MM.1S (cell line): ENCODE results near the gene PLBD2.

Source experiments
- DNase-seq: peaks from one replicate; pipeline ENCODE4 v3.0.0-alpha.2; 2015
- H2AFZ ChIP-seq: fragments of 300-600 bp; sonication (generic); 2 replicates; pipeline ENCODE4 v1.6.0; 2016; ENCODE audit warnings: antibody characterized with exemption, low read length
- H3F3A ChIP-seq: fragments of 300-600 bp; sonication (generic); 2 replicates; pipeline ENCODE4 v1.6.1; 2016; ENCODE audit warnings: mild to moderate bottlenecking, antibody characterized with exemption, low read length, moderate library complexity, mixed read lengths; ENCODE audit not compliant: insufficient read depth
- H3K27ac ChIP-seq: fragments of 300-600 bp; sonication (generic); 2 replicates; pipeline ENCODE4 v1.5.1; 2016; ENCODE audit warnings: mild to moderate bottlenecking, low read length
- H3K27me3 ChIP-seq: fragments of 300-600 bp; sonication (generic); replicated peaks from 2 replicates; pipeline ENCODE4 v1.6.0; 2016; ENCODE audit warnings: low read length; ENCODE audit not compliant: insufficient read depth
- H3K36me3 ChIP-seq: fragments of 300-600 bp; sonication (generic); replicated peaks from 2 replicates; pipeline ENCODE4 v1.6.1; 2016; ENCODE audit warnings: mild to moderate bottlenecking, low read length, mixed read lengths; ENCODE audit not compliant: insufficient read depth
- H3K4me1 ChIP-seq: fragments of 300-600 bp; sonication (generic); 2 replicates; pipeline ENCODE4 v1.6.1; 2016; ENCODE audit warnings: low read length, mixed read lengths
- H3K4me2 ChIP-seq: fragments of 300-600 bp; sonication (generic); 2 replicates; pipeline ENCODE4 v1.6.0; 2016; ENCODE audit warnings: low read depth, low read length
- H3K4me3 ChIP-seq: fragments of 300-600 bp; sonication (generic); 2 replicates; pipeline ENCODE4 v1.5.1; 2016; ENCODE audit warnings: low read length, mixed read lengths
- H3K79me2 ChIP-seq: fragments of 300-600 bp; sonication (generic); 2 replicates; pipeline ENCODE4 v1.6.1; 2016; ENCODE audit warnings: mixed run types, low read length, mixed read lengths
- H3K9ac ChIP-seq: fragments of 300-600 bp; sonication (generic); 2 replicates; pipeline ENCODE4 v1.6.1; 2016; ENCODE audit warnings: low read length, mixed read lengths
- H3K9me2 ChIP-seq: fragments of 300-600 bp; sonication (generic); replicated peaks from 2 replicates; pipeline ENCODE4 v1.6.1; 2016; ENCODE audit warnings: mild to moderate bottlenecking, low read length, mixed read lengths; ENCODE audit not compliant: insufficient read depth
- H3K9me3 ChIP-seq: fragments of 300-600 bp; sonication (generic); replicated peaks from 2 replicates; pipeline ENCODE4 v1.6.1; 2016; ENCODE audit warnings: mild to moderate bottlenecking, low read length, mixed read lengths; ENCODE audit not compliant: insufficient read depth
- H4K20me1 ChIP-seq: fragments of 300-600 bp; sonication (generic); 2 replicates; pipeline ENCODE4 v1.6.1; 2016; ENCODE audit warnings: mild to moderate bottlenecking, low read length, moderate library complexity, mixed read lengths; ENCODE audit not compliant: insufficient read depth
- EZH2 ChIP-seq: fragments of 300-600 bp; sonication (generic); optimal IDR thresholded peaks from 2 replicates; pipeline ENCODE3; 2017; ENCODE audit warnings: low read depth, mild to moderate bottlenecking, antibody characterized with exemption, low read length, mixed read lengths
- EZH2phosphoT487 ChIP-seq: fragments of 300-600 bp; sonication (generic); IDR thresholded peaks from 2 replicates; pipeline ENCODE4 v1.6.1; 2018; ENCODE audit warnings: antibody characterized with exemption, low read length
- TF ChIP-seq, protein P1 (sequence below): fragments of 300-600 bp; sonication (generic); IDR thresholded peaks from 2 replicates; pipeline ENCODE4 v1.5.1; 2016; ENCODE audit warnings: antibody characterized with exemption, low read length, mixed read lengths

The PLBD2 gene

DNA sequence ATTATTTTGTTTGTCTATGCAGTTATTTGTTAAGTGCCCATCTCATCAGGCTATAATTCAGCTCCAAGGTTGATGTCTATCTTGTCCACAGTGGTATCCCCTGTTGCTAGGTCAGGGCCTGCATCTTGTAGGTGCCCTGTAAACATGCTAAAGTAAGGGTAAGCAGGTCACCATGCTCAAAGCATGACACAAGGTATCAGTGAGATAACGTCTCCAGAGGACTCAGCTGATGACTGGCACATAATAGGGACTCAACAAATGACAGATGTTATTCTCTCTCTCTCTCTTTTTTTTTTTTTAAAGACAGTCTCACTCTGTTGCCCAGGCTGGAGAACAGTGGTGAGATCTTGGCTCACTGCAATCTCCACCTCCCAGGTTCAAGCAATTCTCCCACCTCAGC is 66.1 kb downstream of the PLBD2 start:
- no peaks in the 10 kb centered on the region for H3K9me2 ChIP-seq
- H3K79me2 ChIP-seq = no peaks in the 10 kb centered on the region; the same call in none of the 2 replicates
- no peaks in the 10 kb centered on the region for H3K4me1 ChIP-seq
- H4K20me1 ChIP-seq = no peaks in the 10 kb centered on the region
- no peaks in the 10 kb centered on the region for H3K36me3 ChIP-seq
- H2AFZ ChIP-seq = no peak overlapping the region
- no peaks in the 10 kb centered on the region for H3K9me3 ChIP-seq
- no peaks in the 10 kb centered on the region for H3K27me3 ChIP-seq
- TF ChIP-seq EZH2 = no peak
- TF ChIP-seq EZH2phosphoT487 = no peak
- TF ChIP-seq, protein P1, sequence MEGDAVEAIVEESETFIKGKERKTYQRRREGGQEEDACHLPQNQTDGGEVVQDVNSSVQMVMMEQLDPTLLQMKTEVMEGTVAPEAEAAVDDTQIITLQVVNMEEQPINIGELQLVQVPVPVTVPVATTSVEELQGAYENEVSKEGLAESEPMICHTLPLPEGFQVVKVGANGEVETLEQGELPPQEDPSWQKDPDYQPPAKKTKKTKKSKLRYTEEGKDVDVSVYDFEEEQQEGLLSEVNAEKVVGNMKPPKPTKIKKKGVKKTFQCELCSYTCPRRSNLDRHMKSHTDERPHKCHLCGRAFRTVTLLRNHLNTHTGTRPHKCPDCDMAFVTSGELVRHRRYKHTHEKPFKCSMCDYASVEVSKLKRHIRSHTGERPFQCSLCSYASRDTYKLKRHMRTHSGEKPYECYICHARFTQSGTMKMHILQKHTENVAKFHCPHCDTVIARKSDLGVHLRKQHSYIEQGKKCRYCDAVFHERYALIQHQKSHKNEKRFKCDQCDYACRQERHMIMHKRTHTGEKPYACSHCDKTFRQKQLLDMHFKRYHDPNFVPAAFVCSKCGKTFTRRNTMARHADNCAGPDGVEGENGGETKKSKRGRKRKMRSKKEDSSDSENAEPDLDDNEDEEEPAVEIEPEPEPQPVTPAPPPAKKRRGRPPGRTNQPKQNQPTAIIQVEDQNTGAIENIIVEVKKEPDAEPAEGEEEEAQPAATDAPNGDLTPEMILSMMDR = no peak
- H3K4me3 ChIP-seq = no peak overlapping the region
- no peak overlapping the region for H3K4me2 ChIP-seq
- H3K27ac ChIP-seq = no peak overlapping the region
- H3K9ac ChIP-seq = no peak overlapping the region
- peaks cover 6% of the 10 kb centered on the region; the same call in 1 of the 2 replicates for H3F3A ChIP-seq
- DNase-seq = no peak

DNA sequence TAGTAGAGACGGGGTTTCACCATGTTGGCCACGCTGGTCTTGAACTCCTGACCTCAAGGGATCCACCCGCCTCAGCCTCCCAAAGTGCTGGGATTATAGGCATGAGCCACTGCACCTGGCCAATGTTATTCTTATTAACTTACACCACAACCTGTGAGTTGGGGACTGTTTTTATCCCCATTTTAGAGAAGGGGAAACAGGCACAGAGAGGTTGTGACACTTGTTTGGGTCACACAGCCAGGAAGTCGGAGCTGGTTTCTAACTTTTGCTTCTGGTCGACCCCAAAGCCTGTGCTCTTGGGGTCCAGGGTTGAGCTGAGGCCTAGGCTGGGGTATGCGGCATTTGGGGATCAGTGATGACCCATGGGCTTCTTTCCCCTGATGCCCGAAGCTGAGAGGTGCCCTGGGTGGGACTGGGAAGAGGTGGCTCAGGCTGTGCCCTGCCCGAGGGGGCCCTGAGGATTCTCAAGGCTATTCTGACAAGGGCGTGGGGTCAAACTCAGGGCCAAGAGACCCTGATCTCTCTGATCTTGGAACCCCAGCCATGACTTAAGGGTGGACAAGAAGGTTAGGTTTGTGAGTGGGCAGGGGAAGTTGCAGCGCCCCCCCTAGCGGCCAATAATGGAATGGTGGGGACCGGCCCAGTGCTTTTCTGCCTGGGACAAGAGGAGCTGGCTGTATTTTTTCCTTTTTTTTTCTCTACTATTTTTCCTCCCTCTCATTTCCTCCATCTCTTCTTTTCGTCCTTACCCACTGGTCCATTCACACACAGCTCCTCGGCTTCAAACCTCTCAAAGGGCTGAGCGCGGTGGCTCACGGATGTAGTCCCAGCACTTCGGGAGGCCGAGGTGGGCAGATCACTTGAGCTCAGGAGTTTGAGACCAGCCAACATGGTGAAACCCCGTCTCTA is 66.8 kb downstream of the PLBD2 start:
- Histone ChIP-seq H3K27me3 (no peaks in the 10 kb centered on the region), H3K9me2 (no peaks in the 10 kb centered on the region), H3K9me3 (no peaks in the 10 kb centered on the region), H3K9ac (no peak overlapping the region), H4K20me1 (no peaks in the 10 kb centered on the region), H3F3A (peaks cover 6% of the 10 kb centered on the region; the same call in 1 of the 2 replicates), H3K27ac (no peak overlapping the region), H3K4me2 (no peak overlapping the region), H3K36me3 (no peaks in the 10 kb centered on the region), H3K4me1 (no peaks in the 10 kb centered on the region), H3K4me3 (no peak overlapping the region), H2AFZ (no peak overlapping the region), H3K79me2 (no peaks in the 10 kb centered on the region; the same call in none of the 2 replicates)
- peak; percentile 12 for DNase-seq
- no peak for TF ChIP-seq EZH2
- TF ChIP-seq, protein P1 = peak; percentile 60

DNA sequence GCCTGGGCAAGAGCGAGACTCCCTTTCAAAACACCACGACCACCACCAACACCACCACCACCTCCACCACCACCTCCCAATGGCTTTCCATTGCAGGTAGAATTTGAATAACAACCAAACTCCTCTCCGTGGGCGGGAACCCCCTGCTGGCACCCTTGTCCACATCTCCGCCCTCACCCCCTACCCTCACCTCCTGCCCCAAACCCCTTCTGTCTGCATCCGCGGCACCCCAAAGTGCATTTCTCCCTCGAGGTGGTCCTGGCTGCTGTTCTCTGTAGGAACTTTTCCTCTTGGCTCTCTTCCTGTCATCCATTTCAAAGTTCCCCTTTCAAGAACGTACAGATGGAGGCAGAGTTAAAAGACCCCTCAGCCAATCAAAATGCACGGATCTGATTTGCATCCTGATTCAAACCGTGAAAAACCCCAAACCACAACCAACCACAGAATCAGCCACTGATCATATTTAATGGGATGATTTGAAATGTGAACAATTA is 67.6 kb downstream of the PLBD2 start:
- Histone ChIP-seq H3K36me3 (no peaks in the 10 kb centered on the region), H3K79me2 (no peaks in the 10 kb centered on the region; the same call in none of the 2 replicates), H3K9me2 (no peaks in the 10 kb centered on the region), H3F3A (peaks cover 6% of the 10 kb centered on the region; the same call in 1 of the 2 replicates), H3K27me3 (no peaks in the 10 kb centered on the region), H3K4me1 (no peaks in the 10 kb centered on the region), H3K27ac (no peak overlapping the region), H3K4me2 (no peak overlapping the region), H3K9ac (no peak overlapping the region), H2AFZ (no peak overlapping the region), H4K20me1 (no peaks in the 10 kb centered on the region), H3K9me3 (no peaks in the 10 kb centered on the region), H3K4me3 (no peak overlapping the region)
- TF ChIP-seq, protein P1 = no peak
- TF ChIP-seq EZH2phosphoT487 = no peak
- no peak for DNase-seq
